ENCODE measurements around the gene DGKB.
"Not testable (repeated sequence)": the region's sequence is repeated elsewhere in the genome, so short reads cannot be mapped to it uniquely, and the experiment has no call there.

Gene DGKB

GRCh38 chr7:14552060-14552459 lies 350.5 kb downstream of the DGKB start:
- DNase-seq, result no peak

GRCh38 chr7:14551310-14551709 lies 351.2 kb downstream of the DGKB start:
- no peak for DNase-seq

- no peak for DNase-seq
These were observed 359.9 kb downstream of the DGKB start for GRCh38 chr7:14542624-14543023.

- DNase-seq, result no peak
These were observed 381.4 kb downstream of the DGKB start for GRCh38 chr7:14521183-14521582.

GRCh38 chr7:14510268-14510667 lies 392.3 kb downstream of the DGKB start:
- no peak for DNase-seq

GRCh38 chr7:14507617-14508016 lies 394.9 kb downstream of the DGKB start:
- peak; percentile 44 for DNase-seq

- DNase-seq, result no peak
These were observed 396.6 kb downstream of the DGKB start for GRCh38 chr7:14505906-14506305.

- DNase-seq, result peak; percentile 31
These were observed 398.4 kb downstream of the DGKB start for GRCh38 chr7:14504134-14504533.

- no peak for DNase-seq
These were observed 398.9 kb downstream of the DGKB start for GRCh38 chr7:14503623-14504022.

- DNase-seq, result no peak
These were observed 401.1 kb downstream of the DGKB start for GRCh38 chr7:14501436-14501835.

GRCh38 chr7:14497390-14497789 lies 405.2 kb downstream of the DGKB start:
- DNase-seq, result no peak

- no peak for DNase-seq
These were observed 406.9 kb downstream of the DGKB start for GRCh38 chr7:14495633-14496032.

GRCh38 chr7:14487701-14488395 lies 414.7 kb downstream of the DGKB start:
- DNase-seq, result peak; percentile 40

- DNase-seq, result no peak
These were observed 418.9 kb downstream of the DGKB start for GRCh38 chr7:14483663-14484062.

GRCh38 chr7:14480281-14480680 lies 422.3 kb downstream of the DGKB start:
- no peak for DNase-seq

- no peak for DNase-seq
These were observed 423.6 kb downstream of the DGKB start for GRCh38 chr7:14478834-14479510.

GRCh38 chr7:14461716-14462115 lies 440.8 kb downstream of the DGKB start:
- DNase-seq, result not testable (repeated sequence)

- not testable (repeated sequence) for DNase-seq
These were observed 443.7 kb downstream of the DGKB start for GRCh38 chr7:14458846-14459245.

- peak; percentile 76 for DNase-seq
These were observed 444.7 kb downstream of the DGKB start for GRCh38 chr7:14457568-14458453.

GRCh38 chr7:14449291-14449690 lies 453.3 kb downstream of the DGKB start:
- no peak for DNase-seq

GRCh38 chr7:14446829-14447228 lies 455.7 kb downstream of the DGKB start:
- DNase-seq, result no peak

- no peak for DNase-seq
These were observed 456.3 kb downstream of the DGKB start for GRCh38 chr7:14446219-14446618.

- DNase-seq, result no peak
These were observed 464.2 kb downstream of the DGKB start for GRCh38 chr7:14438366-14438765.

- no peak for DNase-seq
These were observed 465.7 kb downstream of the DGKB start for GRCh38 chr7:14436878-14437277.

All from femur (tissue), 1 donor.